GM12891 (cell line): ENCODE results near the gene ACOT12.

Experiments
- POLR2AphosphoS5 ChIP-seq: IDR thresholded peaks from 2 replicates; pipeline ENCODE4 v1.6.1; 2011; ENCODE audit warnings: low read depth, low read length, control low read depth
- TAF1 ChIP-seq: IDR thresholded peaks from 2 replicates; pipeline ENCODE4 v1.6.1; 2011; ENCODE audit warnings: low read depth, low read length, control low read depth

DNA sequence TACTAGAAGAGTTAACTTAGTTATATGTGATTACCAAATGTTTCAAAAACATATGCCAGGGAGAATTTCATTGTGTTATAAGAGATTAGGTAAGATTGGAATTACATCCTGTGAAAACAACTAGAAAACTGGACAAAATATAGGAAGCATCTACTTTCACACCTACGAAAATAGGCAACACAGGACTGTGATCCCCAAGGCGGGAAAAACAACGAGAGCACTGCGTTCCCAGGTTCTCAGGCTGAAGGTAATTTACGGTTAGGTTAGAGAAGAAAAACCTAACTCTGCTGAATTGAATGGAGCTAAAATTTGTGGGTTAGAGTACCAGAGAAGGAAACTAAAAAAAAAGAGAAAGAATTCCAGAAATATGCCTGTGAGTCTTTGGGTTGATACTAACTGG is 28.4 kb downstream of the ACOT12 start:
- TF ChIP-seq TAF1 (no peak), POLR2AphosphoS5 (no peak)
